Hematopoietic multipotent progenitor cell treated with erythropoietin and hydrocortisone succinate and interleukin-3 and kit ligand, for 6 days (in vitro differentiated cells): ENCODE results near the gene MAFB.

Experiments used
- DNase-seq: peaks from one replicate; pipeline ENCODE4 v3.0.0-alpha.2; 2015

The MAFB gene

GRCh38 chr20:40680161-40680959, 8.7 kb downstream of the MAFB start:
- no peak for DNase-seq

GRCh38 chr20:40679184-40679583, 9.9 kb downstream of the MAFB start:
- DNase-seq, result no peak

GRCh38 chr20:40678286-40678875, 10.7 kb downstream of the MAFB start:
- DNase-seq, result no peak

GRCh38 chr20:40677343-40677924, 11.6 kb downstream of the MAFB start:
- no peak for DNase-seq

- no peak for DNase-seq
These were observed 12.4 kb downstream of the MAFB start for GRCh38 chr20:40676491-40677269.

- no peak for DNase-seq
These were observed 13.3 kb downstream of the MAFB start for GRCh38 chr20:40675599-40676221.

GRCh38 chr20:40673442-40673841, 15.6 kb downstream of the MAFB start:
- no peak for DNase-seq

- no peak for DNase-seq
These were observed 16.9 kb downstream of the MAFB start for GRCh38 chr20:40672095-40672494.

- DNase-seq, result no peak
These were observed 18.8 kb downstream of the MAFB start for GRCh38 chr20:40670253-40670652.

- no peak for DNase-seq
These were observed 19.3 kb downstream of the MAFB start for GRCh38 chr20:40669692-40670091.

- no peak for DNase-seq
These were observed 20.4 kb downstream of the MAFB start for GRCh38 chr20:40668449-40669228.

- no peak for DNase-seq
These were observed 21.5 kb downstream of the MAFB start for GRCh38 chr20:40667503-40667902.

GRCh38 chr20:40666336-40666735, 22.7 kb downstream of the MAFB start:
- no peak for DNase-seq

- DNase-seq, result no peak
These were observed 24.1 kb downstream of the MAFB start for GRCh38 chr20:40664891-40665290.

- no peak for DNase-seq
These were observed 24.8 kb downstream of the MAFB start for GRCh38 chr20:40663991-40664880.

- DNase-seq, result no peak
These were observed 25.7 kb downstream of the MAFB start for GRCh38 chr20:40663304-40663790.

GRCh38 chr20:40659567-40659966, 29.5 kb downstream of the MAFB start:
- DNase-seq, result no peak

GRCh38 chr20:40658509-40658908, 30.5 kb downstream of the MAFB start:
- DNase-seq, result no peak

GRCh38 chr20:40657526-40657925, 31.5 kb downstream of the MAFB start:
- DNase-seq, result no peak

- DNase-seq, result no peak
These were observed 33.6 kb downstream of the MAFB start for GRCh38 chr20:40655451-40655850.

- no peak for DNase-seq
These were observed 34.2 kb downstream of the MAFB start for GRCh38 chr20:40654876-40655275.
